Hepatocyte (in vitro differentiated cells): ENCODE data around the gene NT5DC1.

Experiments
- EZH2phosphoT487 ChIP-seq: fragments of 200-600 bp; sonication (generic); IDR thresholded peaks from one replicate; pipeline ENCODE4 v1.6.1; 2018; ENCODE audit warnings: antibody characterized with exemption, mild to moderate bottlenecking, low read depth, moderate library complexity; ENCODE audit not compliant: unreplicated experiment, severe bottlenecking
- TF ChIP-seq, protein P1 (sequence below): fragments of 200-600 bp; sonication (generic); IDR thresholded peaks from 2 replicates; pipeline ENCODE4 v1.5.1; 2016; ENCODE audit warnings: antibody characterized with exemption, mild to moderate bottlenecking; ENCODE audit not compliant: poor library complexity

- TF ChIP-seq, protein P1, sequence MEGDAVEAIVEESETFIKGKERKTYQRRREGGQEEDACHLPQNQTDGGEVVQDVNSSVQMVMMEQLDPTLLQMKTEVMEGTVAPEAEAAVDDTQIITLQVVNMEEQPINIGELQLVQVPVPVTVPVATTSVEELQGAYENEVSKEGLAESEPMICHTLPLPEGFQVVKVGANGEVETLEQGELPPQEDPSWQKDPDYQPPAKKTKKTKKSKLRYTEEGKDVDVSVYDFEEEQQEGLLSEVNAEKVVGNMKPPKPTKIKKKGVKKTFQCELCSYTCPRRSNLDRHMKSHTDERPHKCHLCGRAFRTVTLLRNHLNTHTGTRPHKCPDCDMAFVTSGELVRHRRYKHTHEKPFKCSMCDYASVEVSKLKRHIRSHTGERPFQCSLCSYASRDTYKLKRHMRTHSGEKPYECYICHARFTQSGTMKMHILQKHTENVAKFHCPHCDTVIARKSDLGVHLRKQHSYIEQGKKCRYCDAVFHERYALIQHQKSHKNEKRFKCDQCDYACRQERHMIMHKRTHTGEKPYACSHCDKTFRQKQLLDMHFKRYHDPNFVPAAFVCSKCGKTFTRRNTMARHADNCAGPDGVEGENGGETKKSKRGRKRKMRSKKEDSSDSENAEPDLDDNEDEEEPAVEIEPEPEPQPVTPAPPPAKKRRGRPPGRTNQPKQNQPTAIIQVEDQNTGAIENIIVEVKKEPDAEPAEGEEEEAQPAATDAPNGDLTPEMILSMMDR = no peak
- no peak for TF ChIP-seq EZH2phosphoT487
Observed at GRCh38 chr6:116074732-116075390, 25.8 kb upstream of the NT5DC1 start.
